HCT116 (cell line): ENCODE data around the gene FAM174A.

ENCODE experiments used
- CTCF ChIP-seq, 3 experiments: fragments of 200-600 bp in 1 of 3; sonication (generic) in 1 of 3; IDR thresholded peaks in 2 of 3; conservative IDR thresholded peaks in 1 of 3; 2 replicates each; pipeline ENCODE4 v1.5.1; 2012 to 2017; ENCODE audit warnings: low read depth in 2 of 3, low read length in 2 of 3, antibody characterized with exemption in 1 of 3, borderline replicate concordance in 1 of 3, control low read depth in 1 of 3, mild to moderate bottlenecking in 1 of 3, mixed read lengths in 1 of 3, mixed run types in 1 of 3, moderate library complexity in 1 of 3; ENCODE audit not compliant: insufficient read depth in 1 of 3
- REST ChIP-seq: IDR thresholded peaks from 2 replicates; pipeline ENCODE4 v1.6.1; 2012; ENCODE audit warnings: low read depth

GRCh38 chr5:100634937-100635534 is 99.9 kb downstream of the FAM174A start:
- TF ChIP-seq CTCF (IDR thresholded peaks at IDR 0.05 in 2 of 3, conservative IDR thresholded peaks at IDR 0.05 in 1 of 3; ENCODE audit: borderline replicate concordance in 1 of 3, insufficient read depth in 1 of 3, low read depth in 2 of 3, low read length in 2 of 3) (no peak), REST (no peak)
